HEK293T (cell line): ENCODE results near the gene WDTC1.

Source experiments
- CTCF ChIA-PET: fragments of 350-600 bp; formaldehyde crosslinking; extraction: SDS; loops from one replicate; lab custom pipeline; 2021; ENCODE audit warnings: antibody characterized with exemption, inconsistent platforms; lab: Yijun Ruan, JAX
- POLR2A ChIA-PET: fragments of 350-600 bp; formaldehyde crosslinking; extraction: SDS; loops from one replicate; lab custom pipeline; 2020; ENCODE audit warnings: antibody characterized with exemption, inconsistent platforms; lab: Yijun Ruan, JAX
- DNase-seq: peaks from one replicate; pipeline ENCODE4 v3.0.0; 2012; ENCODE audit warnings: mixed read lengths; ENCODE audit errors: extremely low spot score
- ARNT ChIP-seq: fragments of 450-650 bp; IDR thresholded peaks from 2 replicates; pipeline ENCODE4 v1.6.1; 2017; ENCODE audit warnings: mild to moderate bottlenecking
- BHLHE40 ChIP-seq: fragments of 450-650 bp; IDR thresholded peaks from 2 replicates; pipeline ENCODE4 v1.6.1; 2016; ENCODE audit warnings: mild to moderate bottlenecking, moderate library complexity, borderline replicate concordance
- CTBP1 ChIP-seq: fragments of 450-650 bp; IDR thresholded peaks from 2 replicates; pipeline ENCODE4 v1.6.1; 2016; ENCODE audit warnings: borderline replicate concordance
- ELF4 ChIP-seq: fragments of 450-650 bp; IDR thresholded peaks from 2 replicates; pipeline ENCODE4 v1.6.1; 2017; ENCODE audit warnings: antibody characterized with exemption
- FOXA1 ChIP-seq: fragments of 450-650 bp; IDR thresholded peaks from 2 replicates; pipeline ENCODE4 v1.6.1; 2016; ENCODE audit warnings: mild to moderate bottlenecking
- FOXK2 ChIP-seq: fragments of 450-650 bp; IDR thresholded peaks from 2 replicates; pipeline ENCODE4 v1.6.1; 2016; ENCODE audit warnings: mild to moderate bottlenecking
- FOXM1 ChIP-seq: fragments of 450-650 bp; IDR thresholded peaks from 2 replicates; pipeline ENCODE4 v1.6.1; 2017; ENCODE audit warnings: mild to moderate bottlenecking, borderline replicate concordance
- HDGF ChIP-seq: fragments of 450-650 bp; IDR thresholded peaks from 2 replicates; pipeline ENCODE4 v1.6.1; 2017; ENCODE audit warnings: antibody characterized with exemption, borderline replicate concordance
- L3MBTL2 ChIP-seq: fragments of 450-650 bp; conservative IDR thresholded peaks from 2 replicates; pipeline ENCODE4 v1.6.1; 2016; ENCODE audit warnings: mild to moderate bottlenecking
- LEF1 ChIP-seq: fragments of 450-650 bp; IDR thresholded peaks from 2 replicates; pipeline ENCODE4 v1.6.1; 2017; ENCODE audit warnings: mild to moderate bottlenecking, borderline replicate concordance
- NFRKB ChIP-seq: fragments of 450-650 bp; IDR thresholded peaks from 2 replicates; pipeline ENCODE4 v1.6.1; 2016; ENCODE audit warnings: mild to moderate bottlenecking, moderate library complexity
- PKNOX1 ChIP-seq: fragments of 450-650 bp; IDR thresholded peaks from 2 replicates; pipeline ENCODE4 v1.6.1; 2016
- SP1 ChIP-seq: fragments of 450-650 bp; IDR thresholded peaks from 2 replicates; pipeline ENCODE4 v1.6.1; 2017
- SUZ12 ChIP-seq: fragments of 450-650 bp; IDR thresholded peaks from 2 replicates; pipeline ENCODE4 v1.6.1; 2016; ENCODE audit warnings: mild to moderate bottlenecking
- TARDBP ChIP-seq: fragments of 450-650 bp; IDR thresholded peaks from 2 replicates; pipeline ENCODE4 v1.6.1; 2016
- ZNF384 ChIP-seq: fragments of 450-650 bp; IDR thresholded peaks from 2 replicates; pipeline ENCODE4 v1.6.1; 2016

WDTC1 gene

GRCh38 chr1:27314737-27315136 is 80.3 kb downstream of the WDTC1 start:
- CTCF ChIA-PET = interaction anchor here (0.8 kb wide), 1 partner anchor 52 kb away, joined by 4 read pairs; the partner anchor contains the start of gene MAP3K6
- no peak for DNase-seq
- POLR2A ChIA-PET = no interaction called here
- TF ChIP-seq LEF1 (no peak), ZNF384 (no peak), SUZ12 (no peak), BHLHE40 (no peak), TARDBP (no peak), FOXA1 (no peak), FOXK2 (no peak), SP1 (no peak), ELF4 (no peak), HDGF (no peak), FOXM1 (no peak)

- ChIA-PET POLR2A (interaction anchor here (1.2 kb wide), 1 partner anchor 50 kb away, joined by 4 read pairs; the partner anchor contains the start of gene MAP3K6), CTCF (interaction anchor here (0.6 to 1.1 kb wide), 2 partner anchors 10 to 273 kb away, joined by 3 to 5 read pairs; no protein-coding TSS in a partner anchor)
- no peak for DNase-seq
- TF ChIP-seq NFRKB (no peak), TARDBP (no peak), ELF4 (no peak), PKNOX1 (no peak), CTBP1 (no peak), SP1 (no peak), FOXA1 (no peak), SUZ12 (no peak), BHLHE40 (no peak), ZNF384 (no peak), LEF1 (no peak), FOXM1 (no peak), HDGF (no peak), FOXK2 (no peak), ARNT (no peak), L3MBTL2 (no peak)
These were observed 82.4 kb downstream of the WDTC1 start for GRCh38 chr1:27316860-27317259.

- no peak for DNase-seq
- TF ChIP-seq BHLHE40 = no peak
- no peak for TF ChIP-seq CTBP1
- no peak for TF ChIP-seq TARDBP
- TF ChIP-seq ARNT = no peak
- TF ChIP-seq LEF1 = no peak
- no peak for TF ChIP-seq FOXK2
- no peak for TF ChIP-seq HDGF
- ChIA-PET POLR2A (interaction anchor here (1.1 to 1.2 kb wide), 2 partner anchors 47 to 49 kb away, joined by 3 to 5 read pairs; partner anchors contain the start of gene MAP3K6), CTCF (no interaction called here)
These were observed 83.7 kb downstream of the WDTC1 start for GRCh38 chr1:27318136-27318535.

GRCh38 chr1:27318596-27318995 is 84.2 kb downstream of the WDTC1 start:
- ChIA-PET CTCF (no interaction called here), POLR2A (interaction anchor here (1.1 to 1.2 kb wide), 2 partner anchors 47 to 48 kb away, joined by 3 to 5 read pairs; partner anchors contain the start of gene MAP3K6)
- DNase-seq = no peak

GRCh38 chr1:27321813-27322568 is 87.6 kb downstream of the WDTC1 start, which contains the start of gene TMEM222:
TMEM222 (plus strand) TSS chr1:27322163; CDS start chr1:27322198, 35 bp downstream.
- no peak for TF ChIP-seq FOXA1
- peak; percentile 87 for TF ChIP-seq CTBP1
- peak; percentile 30; the same call in 1 of the 2 replicates for TF ChIP-seq L3MBTL2
- TF ChIP-seq FOXK2 = no peak
- peak; percentile 39; the same call in 1 of the 2 replicates for TF ChIP-seq PKNOX1
- no peak for TF ChIP-seq HDGF
- no peak for TF ChIP-seq SP1
- no peak for TF ChIP-seq ZNF384
- no peak; the same call in 1 of the 2 replicates for TF ChIP-seq ARNT
- TF ChIP-seq NFRKB = no peak; the same call in 1 of the 2 replicates
- TF ChIP-seq LEF1 = no peak
- TF ChIP-seq SUZ12 = no peak
- TF ChIP-seq ELF4 = peak; percentile 86
- TF ChIP-seq TARDBP = no peak
- no peak for TF ChIP-seq BHLHE40
- no peak for TF ChIP-seq FOXM1
- peak; percentile 98 for DNase-seq
- ChIA-PET CTCF (interaction anchor here (1.0 kb wide), 1 partner anchor 22 kb away, joined by 3 read pairs; no protein-coding TSS in a partner anchor), POLR2A (interaction anchor here (0.7 to 1.7 kb wide), 6 partner anchors 11 to 44 kb away, joined by 3 to 13 read pairs (median 3); partner anchors contain the start of genes MAP3K6 and SYTL1)

More at GRCh38 chr1:27318596-27318995, 84.2 kb downstream of the WDTC1 start:
- TF ChIP-seq FOXM1 (no peak), ZNF384 (no peak)

- no peak for DNase-seq
- TF ChIP-seq FOXM1 (no peak), ZNF384 (no peak), BHLHE40 (no peak), SP1 (no peak), SUZ12 (no peak), CTBP1 (no peak), HDGF (no peak), PKNOX1 (no peak), FOXK2 (no peak), TARDBP (no peak)
- CTCF ChIA-PET = interaction anchor here (0.6 to 1.1 kb wide), 3 partner anchors 9 to 1561 kb away, joined by 3 to 4 read pairs (median 3); no protein-coding TSS in a partner anchor
- POLR2A ChIA-PET = interaction anchor here (0.7 to 1.7 kb wide), 6 partner anchors 10 to 43 kb away, joined by 3 to 13 read pairs (median 3); partner anchors contain the start of genes MAP3K6 and SYTL1
These were observed 88.3 kb downstream of the WDTC1 start for GRCh38 chr1:27322569-27323240.
